DOHH2 (cell line): ENCODE results near the gene DPYSL5.

Source experiments
- H3F3A ChIP-seq: fragments of 200-600 bp; sonication (generic), shearing (Covaris generic); 2 replicates; pipeline ENCODE4 v1.6.0; 2016; ENCODE audit warnings: antibody characterized with exemption, mild to moderate bottlenecking; ENCODE audit not compliant: control insufficient read depth, insufficient read depth
- H3K27ac ChIP-seq: fragments of 200-600 bp; sonication (generic); 2 replicates; pipeline ENCODE4 v1.5.1; 2014; ENCODE audit warnings: low read depth, mild to moderate bottlenecking, low read length, moderate library complexity
- H3K27me3 ChIP-seq: fragments of 200-600 bp; sonication (generic); 2 replicates; pipeline ENCODE4 v1.6.1; 2014; ENCODE audit warnings: mild to moderate bottlenecking, low read length, mixed read lengths; ENCODE audit not compliant: control insufficient read depth
- H3K36me3 ChIP-seq: fragments of 200-600 bp; sonication (generic); 2 replicates; pipeline ENCODE4 v1.6.1; 2014; ENCODE audit warnings: mild to moderate bottlenecking, low read length, moderate library complexity, mixed read lengths; ENCODE audit not compliant: control insufficient read depth
- H3K4me1 ChIP-seq: fragments of 200-600 bp; sonication (generic); 2 replicates; pipeline ENCODE4 v1.6.1; 2014; ENCODE audit warnings: mild to moderate bottlenecking, low read length, mixed read lengths; ENCODE audit not compliant: control insufficient read depth
- H3K4me2 ChIP-seq: fragments of 200-600 bp; sonication (generic); 2 replicates; pipeline ENCODE4 v1.6.0; 2014; ENCODE audit warnings: mild to moderate bottlenecking, low read length, moderate library complexity
- H3K4me3 ChIP-seq: fragments of 200-600 bp; sonication (generic); 2 replicates; pipeline ENCODE4 v1.5.1; 2014; ENCODE audit warnings: mild to moderate bottlenecking, low read length, mixed read lengths
- H3K79me2 ChIP-seq: fragments of 200-600 bp; sonication (generic); 2 replicates; pipeline ENCODE4 v1.6.1; 2014; ENCODE audit warnings: mild to moderate bottlenecking, low read length, mixed read lengths; ENCODE audit not compliant: control insufficient read depth
- H3K9me2 ChIP-seq: fragments of 200-600 bp; sonication (generic); replicated peaks from 2 replicates; pipeline ENCODE4 v1.6.1; 2014; ENCODE audit warnings: mild to moderate bottlenecking, low read length, mixed read lengths; ENCODE audit not compliant: control insufficient read depth
- H3K9me3 ChIP-seq: fragments of 200-600 bp; sonication (generic); 2 replicates; pipeline ENCODE4 v1.6.1; 2014; ENCODE audit warnings: antibody characterized with exemption, low read length, mixed read lengths; ENCODE audit not compliant: control insufficient read depth, insufficient read depth
- H4K20me1 ChIP-seq: fragments of 200-600 bp; sonication (generic); 2 replicates; pipeline ENCODE4 v1.6.0; 2014; ENCODE audit warnings: low read depth, mild to moderate bottlenecking, antibody characterized with exemption, low read length, moderate library complexity; ENCODE audit not compliant: control insufficient read depth, insufficient read depth
- EZH2phosphoT487 ChIP-seq: fragments of 200-600 bp; sonication (generic); IDR thresholded peaks from 2 replicates; pipeline ENCODE4 v1.6.1; 2017; ENCODE audit warnings: borderline replicate concordance, mild to moderate bottlenecking, antibody characterized with exemption, low read length, moderate library complexity, mixed read lengths
- TF ChIP-seq, protein P1 (sequence below): fragments of 200-600 bp; sonication (generic); IDR thresholded peaks from one replicate; pipeline ENCODE4 v1.5.1; 2014; ENCODE audit warnings: antibody characterized with exemption, mild to moderate bottlenecking, low read depth, low read length; ENCODE audit not compliant: poor library complexity, severe bottlenecking

The DPYSL5 gene

DNA sequence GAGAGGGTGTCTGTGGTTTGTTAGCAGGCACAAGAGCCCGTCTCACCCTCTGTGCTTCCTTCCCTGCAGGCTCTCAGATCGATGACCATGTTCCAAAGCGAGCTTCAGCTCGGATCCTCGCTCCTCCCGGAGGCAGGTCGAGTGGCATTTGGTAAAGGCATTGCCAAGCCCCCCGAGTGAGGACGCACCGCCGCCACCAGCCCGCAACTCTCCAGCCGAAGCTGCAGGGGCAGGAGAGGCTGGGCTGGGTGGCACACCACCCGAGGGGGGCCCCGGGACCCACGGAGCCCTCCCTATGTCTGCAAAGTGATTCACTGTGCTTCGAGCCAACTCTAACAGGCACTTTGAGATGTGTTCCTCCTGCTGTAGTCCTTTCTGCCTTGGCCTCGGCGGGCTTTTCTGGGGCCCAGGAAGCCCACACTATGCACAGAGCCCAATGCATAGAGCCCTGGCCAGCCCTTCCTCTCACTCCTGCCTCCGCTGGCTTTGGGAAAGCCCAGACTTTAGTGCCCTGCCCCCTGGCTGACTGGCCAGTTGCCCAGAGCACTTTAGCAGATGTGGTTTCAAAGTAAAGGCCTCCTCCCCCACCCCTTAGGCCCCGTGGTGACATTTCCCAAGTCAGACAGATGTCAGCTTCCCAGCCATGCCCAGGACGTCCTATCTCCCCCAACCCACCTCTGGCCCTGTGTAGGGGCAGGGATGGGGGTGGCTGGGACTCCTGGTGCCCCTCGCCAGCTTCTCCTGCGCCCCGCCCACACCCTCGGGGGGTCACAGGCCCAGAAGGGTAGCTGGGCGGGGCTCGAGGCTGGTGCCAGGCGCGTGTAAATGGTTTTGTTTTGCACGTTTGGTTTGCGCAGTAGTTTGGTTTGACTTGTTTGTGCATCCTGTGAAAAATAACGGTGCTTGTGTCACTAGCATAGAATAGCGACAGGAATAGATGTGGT is 99.2 kb downstream of the DPYSL5 start:
- H4K20me1 ChIP-seq = no peaks in the 10 kb centered on the region
- H3K9me2 ChIP-seq = no peaks in the 10 kb centered on the region
- H3K27ac ChIP-seq = no peak overlapping the region
- no peak overlapping the region for H3K4me2 ChIP-seq
- TF ChIP-seq, protein P1, sequence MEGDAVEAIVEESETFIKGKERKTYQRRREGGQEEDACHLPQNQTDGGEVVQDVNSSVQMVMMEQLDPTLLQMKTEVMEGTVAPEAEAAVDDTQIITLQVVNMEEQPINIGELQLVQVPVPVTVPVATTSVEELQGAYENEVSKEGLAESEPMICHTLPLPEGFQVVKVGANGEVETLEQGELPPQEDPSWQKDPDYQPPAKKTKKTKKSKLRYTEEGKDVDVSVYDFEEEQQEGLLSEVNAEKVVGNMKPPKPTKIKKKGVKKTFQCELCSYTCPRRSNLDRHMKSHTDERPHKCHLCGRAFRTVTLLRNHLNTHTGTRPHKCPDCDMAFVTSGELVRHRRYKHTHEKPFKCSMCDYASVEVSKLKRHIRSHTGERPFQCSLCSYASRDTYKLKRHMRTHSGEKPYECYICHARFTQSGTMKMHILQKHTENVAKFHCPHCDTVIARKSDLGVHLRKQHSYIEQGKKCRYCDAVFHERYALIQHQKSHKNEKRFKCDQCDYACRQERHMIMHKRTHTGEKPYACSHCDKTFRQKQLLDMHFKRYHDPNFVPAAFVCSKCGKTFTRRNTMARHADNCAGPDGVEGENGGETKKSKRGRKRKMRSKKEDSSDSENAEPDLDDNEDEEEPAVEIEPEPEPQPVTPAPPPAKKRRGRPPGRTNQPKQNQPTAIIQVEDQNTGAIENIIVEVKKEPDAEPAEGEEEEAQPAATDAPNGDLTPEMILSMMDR = no peak
- no peak for TF ChIP-seq EZH2phosphoT487
- peaks cover 2% of the 10 kb centered on the region for H3K27me3 ChIP-seq
- H3K4me3 ChIP-seq = no peak overlapping the region
- H3K9me3 ChIP-seq = no peaks in the 10 kb centered on the region
- no peaks in the 10 kb centered on the region for H3K36me3 ChIP-seq
- no peaks in the 10 kb centered on the region for H3K79me2 ChIP-seq
- H3K4me1 ChIP-seq = no peaks in the 10 kb centered on the region
- no peaks in the 10 kb centered on the region for H3F3A ChIP-seq

GRCh38 chr2:26948800-26949199 is 100.9 kb downstream of the DPYSL5 start:
- no peaks in the 10 kb centered on the region for H3K4me1 ChIP-seq
- no peaks in the 10 kb centered on the region for H3K9me2 ChIP-seq
- H3K4me3 ChIP-seq = no peak overlapping the region
- no peak overlapping the region for H3K27ac ChIP-seq
- no peak for TF ChIP-seq EZH2phosphoT487
- TF ChIP-seq, protein P1 = no peak
- H3K4me2 ChIP-seq = no peak overlapping the region
- H4K20me1 ChIP-seq = no peaks in the 10 kb centered on the region
- no peaks in the 10 kb centered on the region for H3F3A ChIP-seq
- no peaks in the 10 kb centered on the region for H3K9me3 ChIP-seq
- H3K36me3 ChIP-seq = no peaks in the 10 kb centered on the region
- peaks cover 6% of the 10 kb centered on the region for H3K27me3 ChIP-seq
- H3K79me2 ChIP-seq = no peaks in the 10 kb centered on the region

GRCh38 chr2:26950246-26950645 is 102.3 kb downstream of the DPYSL5 start:
- no peak overlapping the region for H3K27ac ChIP-seq
- H3F3A ChIP-seq = no peaks in the 10 kb centered on the region
- H3K4me1 ChIP-seq = no peaks in the 10 kb centered on the region
- H3K79me2 ChIP-seq = no peaks in the 10 kb centered on the region
- no peaks in the 10 kb centered on the region for H3K9me3 ChIP-seq
- H3K4me2 ChIP-seq = no peak overlapping the region
- no peak for TF ChIP-seq EZH2phosphoT487
- TF ChIP-seq, protein P1 = no peak
- peaks cover 11% of the 10 kb centered on the region for H3K27me3 ChIP-seq
- H3K4me3 ChIP-seq = no peak overlapping the region
- H3K9me2 ChIP-seq = no peaks in the 10 kb centered on the region
- no peaks in the 10 kb centered on the region for H4K20me1 ChIP-seq
- H3K36me3 ChIP-seq = no peaks in the 10 kb centered on the region
